Activated CD4-positive, alpha-beta T cell treated with anti-CD3 and anti-CD28 coated beads, Interleukin-10, Interleukin-2, amounts not matched to agents 100 ng/mL and 50 ng/mL, durations not matched to agents 16 hours and 8 hours (primary cell): ENCODE measurements around the gene SMPD1.

Experiments
- DNase-seq: peaks from one replicate; pipeline ENCODE4 v3.0.0-alpha.2; 2020

The SMPD1 gene

GRCh38 chr11:6417907-6418556, 27.8 kb downstream of the SMPD1 start:
- DNase-seq: no peak

- DNase-seq: no peak
These were observed 28.3 kb downstream of the SMPD1 start for GRCh38 chr11:6418557-6419008.

- peak; percentile 68 for DNase-seq
These were observed 28.8 kb downstream of the SMPD1 start, which contains the start of gene APBB1 for GRCh38 chr11:6419009-6419631. TSS of gene APBB1 (minus strand) at chr11:6419094. CDS start at chr11:6411347, 7,747 bp downstream.

- DNase-seq: no peak
These were observed 30.4 kb downstream of the SMPD1 start for GRCh38 chr11:6420677-6421076.

DNA sequence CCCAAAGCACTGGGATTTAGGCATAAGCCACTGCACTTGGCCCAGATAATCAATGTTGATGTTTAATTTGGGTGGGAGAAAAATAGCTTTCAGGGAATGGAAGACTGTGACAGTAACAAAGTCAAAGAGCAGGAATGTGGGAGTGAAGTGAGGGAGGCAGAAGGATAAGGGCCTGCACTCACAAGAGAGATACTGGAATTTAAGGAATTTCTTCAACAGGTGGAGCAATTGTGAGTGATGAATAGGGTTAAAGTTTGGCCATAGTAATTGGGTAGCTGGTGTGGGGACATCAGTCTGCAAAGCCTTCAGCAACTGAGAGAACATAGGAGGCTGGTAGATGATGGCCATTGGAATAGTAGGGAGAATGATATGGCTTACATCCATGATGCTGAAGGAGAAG, 37.2 kb downstream of the SMPD1 start:
- DNase-seq: no peak

- no peak for DNase-seq
These were observed 41.6 kb downstream of the SMPD1 start for GRCh38 chr11:6431861-6432260.

DNA sequence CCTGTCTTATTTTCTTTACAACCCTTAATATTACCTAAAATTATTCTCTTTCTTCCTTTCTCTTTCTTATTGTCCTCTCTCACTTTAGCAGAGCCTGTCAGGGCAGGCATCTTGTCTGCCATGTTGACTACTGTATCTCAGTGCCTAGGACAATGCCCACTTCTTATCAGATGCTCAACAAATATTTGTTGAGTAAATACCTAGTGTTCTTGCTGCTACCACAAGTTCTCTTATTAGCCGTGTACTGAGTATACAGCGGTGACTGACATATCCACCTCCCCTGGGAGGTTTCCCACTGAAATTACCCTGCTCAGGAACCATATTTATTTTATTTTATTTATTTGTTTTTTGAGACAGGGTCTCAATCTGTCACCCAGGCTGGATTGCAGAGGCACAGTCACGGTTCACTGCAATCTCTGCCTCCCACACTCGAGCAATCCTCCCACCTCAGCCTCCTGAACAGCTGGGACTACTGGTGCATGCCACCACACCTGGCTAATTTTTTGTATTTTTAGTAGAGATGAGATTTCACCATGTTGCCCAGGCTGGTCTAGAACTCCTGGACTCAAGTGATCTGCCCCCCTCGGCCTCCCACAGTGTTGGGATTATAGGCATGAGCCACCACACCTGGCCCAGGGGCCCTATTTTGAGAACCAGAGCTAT, 43.9 kb downstream of the SMPD1 start:
- DNase-seq: no peak

- DNase-seq: no peak
These were observed 47.1 kb downstream of the SMPD1 start for GRCh38 chr11:6437423-6437822.

- no peak for DNase-seq
These were observed 47.7 kb downstream of the SMPD1 start for GRCh38 chr11:6437993-6438392.

- DNase-seq: peak; percentile 41
These were observed 48.8 kb downstream of the SMPD1 start for GRCh38 chr11:6438979-6439571.

DNA sequence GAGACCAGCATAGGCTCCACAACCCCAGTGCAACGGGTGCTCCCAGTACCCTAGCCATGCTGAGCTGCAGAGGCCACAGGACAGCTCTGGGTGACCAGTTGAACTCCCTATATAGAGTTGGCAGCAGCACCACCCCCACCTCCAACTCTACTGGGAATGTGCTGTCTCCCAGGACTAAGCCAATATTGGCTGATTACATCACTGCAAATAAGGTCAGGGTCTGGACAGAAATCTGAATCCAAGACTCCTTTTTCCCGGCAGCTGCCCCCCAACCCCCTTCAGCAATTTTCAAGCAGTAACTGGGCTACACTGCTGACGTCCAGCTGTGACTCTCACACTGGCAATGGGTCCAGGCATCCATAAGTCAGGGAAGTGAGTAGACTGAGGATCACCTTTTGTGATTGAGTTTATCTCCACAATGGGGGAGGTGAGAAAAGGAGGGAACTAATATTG, 50.7 kb downstream of the SMPD1 start, which contains the start of gene HPX:
HPX (minus strand) TSS at position 82 of the 453 bp plus-strand sequence; CDS start at position 58, 24 bp downstream.
- DNase-seq: no peak

DNA sequence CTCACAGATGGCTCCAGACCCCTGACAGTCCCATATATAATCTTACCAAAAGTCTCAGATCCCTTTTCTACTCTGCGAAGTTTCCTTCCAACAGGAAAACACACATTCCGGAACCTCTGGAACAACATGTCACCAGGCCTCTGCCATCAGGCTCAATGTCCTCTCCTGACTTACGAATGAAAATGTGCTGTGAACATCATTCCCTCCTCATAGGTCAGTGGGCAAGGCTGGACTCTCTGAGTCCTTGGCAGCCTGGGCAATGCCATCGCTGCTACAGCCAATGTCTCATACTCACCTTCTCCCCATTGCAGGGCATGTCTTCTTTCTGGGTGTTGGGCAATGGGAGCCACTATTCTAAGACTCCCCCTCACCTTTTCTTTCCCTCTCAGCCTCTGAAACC, 52.2 kb downstream of the SMPD1 start:
- DNase-seq: no peak

DNA sequence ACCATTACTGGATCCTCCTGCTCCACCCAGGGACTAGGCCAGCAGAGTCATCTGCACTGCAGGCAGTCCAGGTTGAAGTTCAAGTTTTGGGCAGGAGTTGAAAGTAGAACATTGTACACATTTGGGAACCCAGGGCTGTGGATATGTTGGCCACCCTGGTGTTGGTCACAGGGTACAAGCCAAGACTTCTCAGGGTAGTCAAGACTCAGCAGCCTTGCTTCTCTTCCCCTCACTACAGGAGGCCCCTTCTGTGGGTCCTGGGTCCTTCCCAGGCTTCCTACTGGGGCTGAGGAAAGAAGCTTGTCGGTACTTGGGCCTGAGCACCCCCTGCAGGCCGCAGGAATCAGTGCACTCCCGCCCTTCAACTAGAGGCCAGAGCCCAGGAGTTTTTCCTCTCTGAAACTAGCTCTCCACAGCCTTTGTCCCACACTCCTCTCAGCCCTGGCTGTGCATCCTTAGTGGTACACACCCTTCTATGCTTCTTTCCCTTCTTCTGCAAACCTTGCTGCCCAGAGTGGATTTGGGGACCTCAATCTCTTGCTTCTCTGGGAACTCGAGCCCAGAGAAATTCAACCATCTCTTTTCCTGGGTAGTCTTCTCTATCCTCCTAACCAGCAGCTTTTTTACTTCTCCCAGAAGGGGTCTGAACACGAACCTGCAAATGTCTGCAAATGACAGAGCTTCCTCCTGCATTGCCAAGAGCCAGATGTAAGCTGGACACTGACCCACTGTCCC, 53.2 kb downstream of the SMPD1 start:
- peak; percentile 62 for DNase-seq
